ENCODE measurements around the gene DNMBP. TPM values are rescaled to one million over a fixed set of nuclear protein-coding genes. Genes with fewer than 3 reads are reported as not detected.

Gene DNMBP
- total and polyA plus RNA-seq, 2 of the 4 experiments (the other 2 are of a cell fraction): 10.9 to 13.6 TPM

- H3K4ac ChIP-seq (ENCODE audit: low read depth, low read length): no peak overlapping the region
- no peak overlapping the region for H2AK5ac ChIP-seq (ENCODE audit: low read depth, low read length)
- no peak for ATAC-seq (ENCODE audit: low read depth)
- no peak overlapping the region for H3K18ac ChIP-seq (ENCODE audit: low read depth, low read length)
- dilution Hi-C loops (cut with HindIII; ENCODE audit: low sequenced_read_pairs, unreplicated experiment): no loop called here
- no peak overlapping the region for H3K27ac ChIP-seq (ENCODE audit: insufficient read depth, low read length)
- no peak for DNase-seq
- H4K20me1 ChIP-seq (ENCODE audit: insufficient read depth, low read length): no peaks in the 10 kb centered on the region; the same call in 1 of the 2 replicates
- no peak overlapping the region for H3K4me3 ChIP-seq (ENCODE audit: insufficient read depth, low read depth, low read length)
- no peak overlapping the region for H4K8ac ChIP-seq (ENCODE audit: low read depth in 2 of 2, low read length in 2 of 2)
- peak overlapping the region; percentile 66; the same call in 1 of the 2 replicates for H3K23ac ChIP-seq (ENCODE audit: low read depth, low read length)
- H3K9ac ChIP-seq (ENCODE audit: low read depth, low read length): no peak overlapping the region
- ChIA-PET POLR2A (ENCODE audit: unreplicated experiment) (no interaction called here), CTCF (no interaction called here)
- H3K9me3 ChIP-seq (ENCODE audit: control insufficient read depth, insufficient read depth, low read length): no peaks in the 10 kb centered on the region
- no peak overlapping the region for H3K4me2 ChIP-seq (ENCODE audit: low read depth, low read length)
- peak overlapping the region; percentile 28; the same call in 1 of the 3 replicates for H2BK15ac ChIP-seq (ENCODE audit: low read depth, low read length)
- in situ Hi-C loops (cut with MboI; ENCODE audit: low sequenced_read_pairs): no loop called here
- H4K5ac ChIP-seq (ENCODE audit: low read depth, low read length): no peak overlapping the region
- no peaks in the 10 kb centered on the region for H3K27me3 ChIP-seq (ENCODE audit: control insufficient read depth, insufficient read depth, low read length)
- no TSS peak for BruUV-seq (replicated peaks)
- H3K14ac ChIP-seq (replicated peaks; ENCODE audit: low read depth, low read length): no peak overlapping the region
- H2AK9ac ChIP-seq (replicated peaks; ENCODE audit: low read depth, low read length, poor library complexity): no peak overlapping the region
- H3K56ac ChIP-seq (ENCODE audit: extremely low read depth, insufficient read depth, low read length): no peak overlapping the region
- H2BK120ac ChIP-seq (ENCODE audit: low read depth, low read length): no peak overlapping the region
- 100% methylated on average over 1 of the region's 5 CpGs; no CpG with 5 or more reads in 1 of the 2 experiments for WGBS, 2 experiments (ENCODE audit: extremely low coverage in 2 of 2, insufficient read length in 1 of 2)
- no peaks in the 10 kb centered on the region; the same call in 1 of the 2 replicates for H3K36me3 ChIP-seq (ENCODE audit: control insufficient read depth, insufficient read depth, low read length)
- intact Hi-C loops (cut with micrococcal nuclease): no loop called here
- no peak overlapping the region for H2AFZ ChIP-seq (replicated peaks; ENCODE audit: low read length, poor library complexity)
- no peak overlapping the region for H4K91ac ChIP-seq (ENCODE audit: insufficient read depth, low read depth, low read length)
- H3K79me1 ChIP-seq (ENCODE audit: low read depth in 1 of 2, low read length in 2 of 2): peaks cover 34 to 77% of the 10 kb centered on the region in 2 experiments
- H2BK5ac ChIP-seq (ENCODE audit: low read depth, low read length, poor library complexity, severe bottlenecking): no peak overlapping the region
- H3K9me1 ChIP-seq (ENCODE audit: insufficient read depth, low read length): peaks cover 6% of the 10 kb centered on the region
- TF ChIP-seq POLR2A (IDR thresholded peaks at IDR 0.05; ENCODE audit: low read depth, low read length) (no peak), FOS (IDR thresholded peaks at IDR 0.05; ENCODE audit: low read depth, low read length) (no peak), RAD21 (IDR thresholded peaks at IDR 0.05; ENCODE audit: low read length) (no peak), RFX5 (IDR thresholded peaks at IDR 0.05; ENCODE audit: low read depth, low read length) (no peak), CHD1 (IDR thresholded peaks at IDR 0.05; ENCODE audit: low read depth, low read length) (no peak), MXI1 (IDR thresholded peaks at IDR 0.05; ENCODE audit: borderline replicate concordance, low read depth, low read length) (no peak), SMC3 (IDR thresholded peaks at IDR 0.05; ENCODE audit: low read depth, low read length) (no peak), BHLHE40 (IDR thresholded peaks at IDR 0.05; ENCODE audit: low read depth, low read length) (no peak), MAZ (IDR thresholded peaks at IDR 0.05; ENCODE audit: borderline replicate concordance, low read depth, low read length) (no peak), CEBPB (IDR thresholded peaks at IDR 0.05; ENCODE audit: low read depth, low read length) (no peak), RCOR1 (IDR thresholded peaks at IDR 0.05; ENCODE audit: insufficient replicate concordance, low read length) (no peak), USF2 (IDR thresholded peaks at IDR 0.05; ENCODE audit: low read depth, low read length) (no peak)
- TF ChIP-seq, protein P1, sequence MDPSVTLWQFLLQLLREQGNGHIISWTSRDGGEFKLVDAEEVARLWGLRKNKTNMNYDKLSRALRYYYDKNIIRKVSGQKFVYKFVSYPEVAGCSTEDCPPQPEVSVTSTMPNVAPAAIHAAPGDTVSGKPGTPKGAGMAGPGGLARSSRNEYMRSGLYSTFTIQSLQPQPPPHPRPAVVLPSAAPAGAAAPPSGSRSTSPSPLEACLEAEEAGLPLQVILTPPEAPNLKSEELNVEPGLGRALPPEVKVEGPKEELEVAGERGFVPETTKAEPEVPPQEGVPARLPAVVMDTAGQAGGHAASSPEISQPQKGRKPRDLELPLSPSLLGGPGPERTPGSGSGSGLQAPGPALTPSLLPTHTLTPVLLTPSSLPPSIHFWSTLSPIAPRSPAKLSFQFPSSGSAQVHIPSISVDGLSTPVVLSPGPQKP (IDR thresholded peaks at IDR 0.05; ENCODE audit: borderline replicate concordance, low read depth, low read length): no peak
- H2BK20ac ChIP-seq (ENCODE audit: low read depth, low read length): no peak overlapping the region
- H3K4me1 ChIP-seq (ENCODE audit: control insufficient read depth, insufficient read depth, low read length): peaks cover 4% of the 10 kb centered on the region; the same call in 1 of the 2 replicates
These were observed 89.3 kb downstream of the DNMBP start for GRCh38 chr10:99920486-99920885.
